HS-27A (cell line): ENCODE data around the gene ABCA2.

ENCODE experiments used
- DNase-seq: peaks from one replicate; pipeline ENCODE4 v3.0.0-alpha.2; 2012; ENCODE audit warnings: low read depth, missing footprints

Gene ABCA2

DNA sequence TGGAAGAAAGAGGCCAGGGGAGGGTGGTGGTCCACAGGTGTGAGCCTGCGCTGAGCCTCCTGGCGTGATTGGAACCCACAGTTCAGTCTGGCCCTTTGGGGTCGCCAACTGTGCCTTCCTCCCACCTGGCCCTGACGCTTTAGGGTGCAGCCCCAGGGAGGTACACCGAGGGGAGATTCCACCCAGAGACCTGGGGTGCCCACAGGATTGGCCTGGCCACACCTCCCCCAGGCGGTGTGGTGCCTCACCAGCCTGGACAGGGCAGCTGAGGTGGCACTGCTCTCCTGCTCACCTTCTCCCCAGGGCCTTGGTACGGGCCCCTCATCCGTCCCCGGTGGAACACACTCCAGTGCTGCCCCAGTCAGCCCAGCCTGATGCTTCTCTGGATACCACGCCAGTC is 30.7 kb downstream of the ABCA2 start:
- DNase-seq = no peak

DNA sequence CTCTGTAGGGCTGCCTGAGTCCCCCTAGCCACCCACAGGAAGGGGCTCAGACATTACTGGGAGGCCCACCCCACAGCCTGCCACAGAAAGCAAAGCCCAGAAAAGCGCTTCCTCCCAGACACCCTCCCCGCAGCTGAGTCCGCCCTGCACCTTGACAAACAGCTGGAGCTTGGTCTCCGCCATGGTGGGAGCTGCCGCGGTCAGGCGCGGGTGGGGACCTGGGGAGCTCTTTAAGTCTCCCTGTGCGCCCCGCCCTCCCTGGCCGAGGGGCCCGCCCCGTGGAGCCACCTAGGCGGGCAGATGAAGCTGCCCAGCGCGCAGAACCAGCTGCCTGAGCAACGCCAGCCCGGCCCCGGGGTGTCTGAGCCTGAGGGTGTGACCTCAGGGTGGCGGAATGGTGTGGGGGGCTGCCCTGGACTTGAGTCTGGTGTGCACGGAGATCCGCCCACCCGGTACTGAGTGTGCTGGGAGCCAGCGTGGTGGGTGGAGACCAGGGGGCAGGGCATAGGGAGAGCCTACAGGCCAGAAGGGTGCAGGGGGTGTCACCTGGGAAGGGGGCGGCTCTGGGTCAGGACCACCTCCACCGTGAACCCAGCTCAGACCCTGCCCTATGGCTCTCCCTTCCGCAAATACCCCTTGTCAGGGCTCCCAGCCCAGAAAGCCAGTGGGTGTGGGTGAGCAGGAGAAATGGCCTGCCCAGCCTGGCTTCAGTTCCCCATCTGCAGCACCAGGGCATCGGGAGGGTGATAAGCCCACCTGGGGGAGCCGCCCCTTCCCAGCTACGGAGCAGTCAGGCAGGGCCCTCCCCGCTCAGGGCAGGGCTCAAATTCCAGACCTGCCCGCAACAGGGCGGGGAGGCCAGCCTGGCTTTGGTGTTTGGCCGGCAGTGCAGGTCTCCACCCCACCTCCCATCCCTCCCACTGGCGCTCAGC is 31.4 kb downstream of the ABCA2 start, which contains the start of gene CLIC3:
Gene CLIC3 (minus strand): TSS at position 208 of the 932 bp plus-strand sequence. CDS start 25 bp downstream, at position 183.
- DNase-seq = no peak

DNA sequence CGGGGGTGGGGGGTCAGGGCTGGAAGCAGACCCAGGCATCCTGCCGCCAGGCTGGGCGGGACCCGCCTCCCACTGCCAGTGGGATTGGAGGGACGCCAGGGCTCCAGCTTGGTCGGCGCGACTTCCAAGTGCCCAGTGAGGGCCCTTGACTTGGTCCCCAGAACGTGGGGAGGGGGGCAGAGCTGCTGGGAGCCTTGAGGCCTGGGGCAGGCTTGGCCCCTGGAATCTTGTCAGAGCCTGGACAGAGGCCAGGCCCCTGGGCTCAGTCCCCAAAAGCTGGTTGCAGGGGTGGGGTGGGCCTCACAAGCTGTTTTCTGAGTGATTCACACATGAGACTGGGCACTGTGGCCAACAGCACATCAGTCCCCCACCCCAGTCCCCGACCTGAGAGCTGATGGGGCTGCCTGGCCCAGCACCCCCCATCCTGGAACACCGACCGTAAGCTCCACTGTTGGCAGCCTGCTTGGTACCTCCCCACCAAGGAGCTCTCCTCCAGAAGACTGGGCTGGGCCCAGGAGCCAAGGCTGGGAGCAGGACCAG is 32.2 kb downstream of the ABCA2 start:
- DNase-seq = no peak

DNA sequence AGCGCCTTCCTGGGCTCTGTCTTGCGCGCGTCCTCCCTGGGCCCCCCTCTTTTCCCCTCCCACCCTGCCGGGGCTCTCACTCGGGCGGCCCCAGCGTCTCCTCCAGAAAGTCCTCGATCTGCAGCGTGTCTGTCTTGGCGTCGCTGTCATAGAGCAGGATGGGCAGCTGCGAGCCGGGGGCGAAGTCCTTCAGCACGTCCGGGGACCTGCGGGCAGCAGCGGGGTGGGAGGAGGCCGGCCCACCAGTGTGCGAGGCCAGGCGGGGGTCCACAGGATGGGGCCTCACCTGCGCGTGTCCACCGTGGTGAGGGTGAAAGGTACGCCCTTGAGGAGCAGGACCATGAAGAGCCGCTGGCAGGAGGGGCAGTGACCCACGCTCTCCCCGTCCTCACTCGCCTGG is 32.7 kb downstream of the ABCA2 start:
- no peak for DNase-seq

DNA sequence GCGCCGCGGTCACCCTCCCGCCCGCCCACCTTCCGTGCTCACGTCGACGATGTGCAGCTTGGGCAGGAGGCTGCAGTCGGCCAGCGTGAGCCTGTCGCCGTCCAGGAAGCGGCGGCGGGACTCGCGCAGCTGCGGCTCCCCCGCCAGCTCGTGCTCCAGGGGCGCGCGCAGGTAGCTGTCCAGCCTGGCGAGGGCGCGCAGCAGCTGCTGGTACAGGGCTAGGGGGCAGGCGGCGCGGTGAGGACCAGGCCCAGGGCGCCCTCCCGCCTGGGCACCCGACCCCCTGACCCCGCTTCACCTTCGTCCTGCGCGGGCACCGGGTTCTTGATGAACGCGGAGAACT is 33.2 kb downstream of the ABCA2 start:
- no peak for DNase-seq

DNA sequence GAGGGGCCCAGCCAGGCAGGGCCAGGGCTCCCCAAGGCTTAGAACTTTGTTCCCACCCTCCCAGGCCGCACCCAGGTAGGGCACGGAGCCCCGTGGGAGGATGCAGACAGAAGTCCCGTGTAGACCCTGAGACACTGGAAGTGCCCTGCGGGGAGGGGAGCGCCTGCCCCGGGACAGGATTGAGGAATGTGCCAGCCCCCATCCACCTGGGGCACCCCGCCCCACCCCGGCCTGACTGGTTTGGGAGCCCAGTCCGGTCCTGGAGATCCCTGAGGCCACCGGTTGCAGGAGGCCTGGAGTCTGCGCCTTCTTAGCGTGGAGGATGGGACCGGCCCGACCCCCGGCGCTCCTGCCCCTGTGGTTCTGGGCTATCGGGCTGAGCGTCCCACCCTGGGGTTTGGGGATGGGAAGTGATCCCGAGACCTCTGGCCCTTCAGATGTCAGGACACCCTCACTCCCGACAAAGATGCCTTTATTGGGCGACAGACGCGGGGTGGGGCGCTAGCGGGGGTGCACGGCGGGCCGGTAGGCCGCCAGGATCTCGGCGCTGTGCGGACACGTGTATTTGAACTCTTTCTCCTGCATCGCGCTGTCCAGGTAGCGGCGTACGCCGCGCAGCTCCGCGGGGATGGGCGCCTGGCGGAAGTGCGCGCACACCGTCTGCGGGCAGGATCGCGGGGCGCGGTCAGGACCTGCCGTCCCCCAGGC is 33.7 kb downstream of the ABCA2 start:
- no peak for DNase-seq

DNA sequence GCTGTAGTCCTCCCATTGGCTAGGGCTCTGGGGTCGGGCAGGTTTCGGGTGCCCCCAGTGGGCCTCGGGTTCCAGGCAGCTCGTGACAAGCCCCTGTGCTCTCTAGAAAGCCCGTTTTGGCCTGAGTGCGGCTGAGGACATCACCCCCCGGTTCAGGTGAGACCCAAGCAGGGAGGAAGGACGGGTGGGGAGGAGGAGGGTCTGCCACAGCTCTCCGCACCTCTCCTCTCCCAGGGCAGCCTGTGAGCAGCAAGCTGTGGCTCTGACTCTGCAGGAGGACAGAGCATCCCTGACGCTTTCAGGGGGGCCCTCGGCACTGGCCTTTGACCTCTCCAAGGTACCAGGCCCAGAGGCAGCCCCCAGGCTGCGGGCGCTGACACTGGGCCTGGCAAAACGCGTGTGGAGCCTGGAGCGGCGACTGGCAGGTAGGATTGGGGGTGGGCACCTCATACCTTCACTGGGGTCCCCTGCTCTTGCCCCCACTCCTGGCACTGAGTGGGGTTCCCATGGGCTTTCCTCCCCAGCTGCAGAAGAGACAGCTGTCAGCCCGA is 35.1 kb downstream of the ABCA2 start:
- no peak for DNase-seq

DNA sequence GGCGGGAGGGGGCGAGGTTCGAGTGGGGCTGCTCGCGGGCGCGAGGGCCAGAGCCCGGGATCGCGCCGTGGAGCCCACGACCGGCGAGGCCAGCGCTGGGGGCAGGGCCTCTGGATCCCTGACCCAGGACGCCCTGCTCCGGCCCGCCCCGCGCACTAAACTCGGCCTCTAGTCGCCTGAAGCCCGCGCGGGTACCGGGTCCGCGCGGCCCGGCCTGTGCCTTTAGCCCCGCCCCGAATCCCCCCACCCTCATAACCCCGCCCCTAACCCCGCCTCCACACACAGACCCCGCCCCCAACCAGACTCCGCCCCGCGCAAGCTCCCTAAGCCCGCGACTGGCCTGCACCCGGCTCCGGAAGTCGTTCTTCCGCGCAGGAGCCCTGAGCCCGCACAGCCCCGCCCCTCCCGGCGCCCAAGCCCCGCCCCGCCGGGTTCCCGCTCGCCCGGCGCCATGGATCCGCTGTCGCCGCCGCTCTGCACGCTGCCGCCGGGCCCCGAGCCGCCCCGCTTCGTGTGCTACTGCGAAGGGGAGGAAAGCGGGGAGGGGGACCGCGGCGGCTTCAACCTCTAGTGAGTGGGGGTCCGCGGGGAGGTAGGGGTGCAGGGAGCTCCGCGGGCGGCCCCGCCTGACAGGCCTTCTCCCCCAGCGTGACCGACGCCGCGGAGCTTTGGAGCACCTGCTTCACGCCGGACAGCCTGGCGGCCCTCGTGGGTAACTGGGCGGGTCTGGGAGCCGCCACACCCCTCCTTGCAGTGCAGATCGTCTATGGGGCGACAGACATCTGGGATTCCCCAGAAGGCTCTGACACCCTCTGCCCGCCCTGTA is 35.8 kb downstream of the ABCA2 start, which contains the start of gene PAXX:
Gene PAXX (plus strand): TSS at position 430 of the 826 bp plus-strand sequence. CDS start 22 bp downstream, at position 452.
- no peak for DNase-seq

DNA sequence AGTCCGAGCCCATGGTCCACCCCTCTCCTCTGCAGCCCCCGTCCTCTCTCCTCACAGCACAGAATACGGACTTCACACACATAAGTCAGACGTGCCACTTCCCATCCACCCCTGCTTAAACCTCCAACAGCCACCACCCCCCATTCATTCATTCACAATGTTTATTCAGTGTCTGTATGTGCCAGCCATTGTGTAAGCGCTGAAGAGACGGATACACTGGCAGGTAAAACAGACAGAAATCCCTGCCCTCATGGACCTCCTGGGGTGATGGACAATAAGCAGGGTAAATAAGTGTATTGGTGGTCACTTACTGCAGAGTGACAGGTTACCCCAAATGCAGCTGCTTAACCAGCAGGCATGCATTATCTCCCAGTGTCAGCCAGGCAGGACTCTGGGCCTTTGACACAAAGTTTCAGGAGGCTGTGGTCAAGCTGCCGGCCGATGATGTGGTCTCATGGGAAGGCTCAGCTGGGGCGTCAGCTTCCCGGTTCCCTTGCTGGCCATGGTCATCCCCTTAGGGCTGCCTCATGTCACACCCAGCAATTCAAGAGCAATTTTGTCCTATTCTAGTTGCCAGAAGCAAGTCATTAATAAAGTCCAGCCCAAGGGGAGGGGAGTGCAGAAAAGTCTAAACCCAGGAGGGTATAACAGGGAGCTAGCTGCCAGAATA is 37.7 kb downstream of the ABCA2 start:
- no peak for DNase-seq

DNA sequence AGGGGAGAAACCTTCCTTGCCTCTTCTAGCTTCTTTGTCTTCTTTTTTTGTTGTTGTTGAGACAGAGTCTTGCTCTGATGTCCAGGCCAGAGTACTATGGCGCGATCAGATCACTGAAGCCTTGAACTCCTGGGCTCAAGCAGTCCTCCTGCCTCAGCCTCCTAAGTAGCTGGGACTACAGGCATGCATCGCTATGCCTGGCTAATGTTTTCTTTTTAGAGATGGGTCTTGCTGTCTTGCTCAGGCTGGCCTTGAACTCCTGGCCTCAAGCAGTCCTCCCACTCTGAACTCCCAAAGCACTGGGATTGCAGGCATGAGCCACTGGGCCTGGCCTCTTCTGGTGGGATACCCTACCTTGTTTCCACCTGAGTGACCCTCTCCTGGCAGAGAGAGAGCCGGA is 39.2 kb downstream of the ABCA2 start:
- no peak for DNase-seq

DNA sequence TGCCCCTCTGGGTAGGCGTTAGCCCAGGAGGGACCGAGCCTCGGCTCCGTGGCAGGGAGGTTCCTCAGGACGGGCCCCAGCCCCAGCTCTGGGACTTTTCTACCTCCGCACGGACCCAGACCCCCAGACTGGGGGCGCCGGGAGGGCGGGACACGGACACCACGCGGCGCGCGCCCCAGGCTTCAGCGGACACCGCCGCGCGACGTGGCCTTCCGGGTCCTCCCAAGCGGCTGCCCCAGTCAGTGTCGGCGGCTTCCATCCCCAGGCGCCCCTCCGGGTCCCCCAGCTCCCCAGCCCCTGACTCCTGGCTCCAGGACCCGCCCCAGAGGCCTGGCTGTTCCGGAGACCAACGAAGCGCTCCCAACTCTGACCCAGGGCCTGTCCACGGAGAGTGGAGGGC is 42.2 kb downstream of the ABCA2 start:
- no peak for DNase-seq

DNA sequence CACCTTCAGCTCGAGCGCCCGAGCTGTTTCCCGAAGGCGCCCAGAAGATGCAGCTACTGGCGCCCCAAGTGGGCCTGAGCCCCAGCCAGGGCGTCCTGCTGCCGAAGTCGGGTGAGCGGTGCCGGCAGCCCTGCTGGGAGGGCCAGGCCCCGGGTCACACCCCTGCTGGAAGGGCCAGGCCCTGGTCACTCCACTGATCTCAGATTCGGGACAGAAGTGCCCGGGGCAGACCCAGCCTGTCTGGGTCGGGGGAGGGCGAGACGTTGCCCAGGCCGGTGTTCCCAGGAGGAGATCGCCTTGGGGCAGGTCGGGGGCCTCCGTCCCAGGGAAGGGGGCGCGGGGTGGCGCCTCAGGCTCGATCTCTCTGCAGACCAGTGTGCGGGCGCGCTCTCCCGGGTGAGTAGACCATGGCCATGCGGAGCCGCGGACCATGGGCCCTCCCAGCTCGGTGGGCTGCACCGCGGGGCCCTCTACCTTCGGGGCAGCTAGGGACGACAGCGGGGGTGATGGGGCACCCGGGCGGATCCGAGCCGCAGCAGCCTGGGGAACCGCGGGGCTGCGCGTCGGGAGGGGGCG is 42.9 kb downstream of the ABCA2 start:
- no peak for DNase-seq

DNA sequence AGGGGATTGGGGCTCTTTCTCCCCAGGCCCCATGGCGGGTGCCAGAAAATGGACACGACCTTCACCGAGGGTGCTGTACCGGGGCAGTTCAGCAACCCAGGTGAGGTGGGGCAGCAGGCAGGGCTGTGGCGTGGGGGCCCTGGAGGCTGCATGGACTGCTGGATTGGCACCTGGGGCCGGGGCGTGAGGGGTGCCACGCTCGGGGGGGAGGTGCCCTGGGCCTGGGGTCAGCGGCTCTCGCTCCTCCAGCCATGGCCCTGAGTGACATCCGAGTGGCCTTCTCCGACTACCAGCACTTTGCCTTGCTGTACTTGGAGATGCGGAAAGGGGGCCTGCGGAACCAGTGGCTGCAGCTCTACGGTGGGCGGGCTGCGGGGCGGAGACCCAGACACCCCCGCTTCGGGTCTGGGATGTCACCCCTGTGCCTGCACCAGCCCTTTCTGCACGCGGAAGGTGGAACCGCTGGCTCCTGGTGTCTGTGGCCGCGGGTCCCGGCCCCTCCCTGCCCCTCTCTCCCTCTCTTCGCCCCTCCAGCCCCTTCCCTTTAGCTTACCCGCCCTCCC is 43.5 kb downstream of the ABCA2 start:
- no peak for DNase-seq

DNA sequence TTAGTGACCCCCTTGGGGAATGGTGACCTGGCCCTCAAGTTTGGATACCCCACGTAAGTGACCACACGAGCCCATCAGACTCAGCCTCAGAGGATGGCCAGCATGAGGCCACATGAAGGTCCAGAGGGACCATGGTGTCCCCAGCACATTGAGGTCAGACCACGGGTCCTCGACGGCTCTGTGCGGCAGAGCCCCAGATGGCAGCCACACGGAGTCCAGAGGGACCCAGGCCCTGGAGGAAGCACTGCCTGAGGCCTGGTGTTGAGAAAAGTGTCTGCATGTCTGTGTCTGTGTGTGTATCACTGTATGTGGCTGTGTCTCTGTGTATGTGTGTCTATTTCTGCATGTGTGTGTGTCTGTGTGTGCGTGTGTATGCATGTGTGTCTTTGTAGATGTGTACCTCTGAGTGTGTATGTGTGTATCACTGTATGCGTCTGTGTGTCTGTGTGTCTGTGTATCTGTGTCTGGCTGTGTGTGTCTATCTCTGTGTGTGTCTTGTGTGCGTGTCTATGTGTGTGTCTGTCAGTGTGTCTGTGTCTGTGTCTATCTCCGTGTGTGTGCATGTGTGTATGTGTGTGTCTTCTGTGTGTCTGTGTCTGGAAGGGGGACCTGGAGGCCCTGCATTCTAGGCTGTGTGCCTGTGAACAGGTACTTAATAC is 44.3 kb downstream of the ABCA2 start:
- no peak for DNase-seq

DNA sequence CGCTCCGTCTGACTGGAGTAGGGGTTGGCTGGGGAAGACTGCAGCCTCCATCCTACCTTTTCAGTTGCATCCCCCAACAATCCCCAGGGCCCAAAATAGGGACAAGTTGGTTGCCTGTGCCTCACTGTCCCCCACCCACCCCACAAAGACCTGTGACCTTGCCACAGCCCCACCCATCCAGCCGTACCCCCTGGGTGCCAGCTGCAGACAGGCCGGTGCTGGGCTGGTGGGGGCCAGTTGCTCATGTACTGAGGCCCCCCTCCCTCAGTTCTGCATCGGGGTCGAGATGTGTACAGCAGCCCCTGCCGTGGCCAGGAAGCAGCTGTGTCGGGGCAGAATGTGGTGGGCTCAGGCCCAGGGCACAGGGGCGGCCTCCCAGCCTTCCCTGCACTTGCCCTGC is 44.9 kb downstream of the ABCA2 start:
- DNase-seq = no peak

DNA sequence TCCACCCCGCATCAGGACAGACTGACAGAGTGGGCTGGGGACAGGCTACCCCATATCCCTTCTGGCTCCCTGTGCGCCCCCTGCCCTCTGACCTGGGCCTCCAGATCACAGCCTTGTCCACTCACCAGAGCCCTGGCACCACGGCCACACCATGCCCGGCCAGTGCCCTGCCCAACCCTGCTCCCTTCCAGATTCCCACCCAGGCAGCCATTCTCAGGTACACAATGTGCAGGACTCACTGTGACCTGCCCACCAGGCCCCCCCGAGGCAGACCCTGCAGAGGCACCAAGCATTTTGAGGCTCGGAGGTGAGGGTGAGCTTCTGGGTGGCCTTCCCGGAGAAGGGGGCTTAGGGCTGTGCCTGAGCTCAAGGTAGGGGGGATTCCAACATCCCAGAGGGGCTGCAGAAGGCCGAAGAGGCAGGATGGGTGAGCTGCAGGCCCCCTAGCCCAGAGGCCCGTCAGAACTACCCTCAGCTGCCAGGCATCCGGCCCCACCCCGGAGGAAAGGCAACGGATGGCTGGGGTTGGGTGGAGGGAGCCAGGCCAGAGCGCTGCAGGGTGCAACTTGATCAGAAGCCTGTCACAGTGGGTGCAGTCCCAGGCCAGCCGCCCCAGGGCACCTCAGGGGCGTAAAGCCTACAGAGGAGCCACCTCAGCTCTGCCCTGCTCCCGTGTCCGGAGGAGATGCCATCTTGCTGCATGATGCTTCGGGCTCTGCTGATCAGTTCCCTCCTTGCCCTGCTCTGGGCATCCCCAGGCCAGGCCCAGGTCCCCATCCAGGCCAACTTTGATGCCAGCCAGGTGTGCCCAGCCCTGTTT is 45.6 kb downstream of the ABCA2 start, which contains the start of gene LCNL1:
Gene LCNL1 (plus strand): TSS at position 762 of the 820 bp plus-strand sequence. CDS start 594 bp downstream, outside the sequence.
- DNase-seq = no peak

DNA sequence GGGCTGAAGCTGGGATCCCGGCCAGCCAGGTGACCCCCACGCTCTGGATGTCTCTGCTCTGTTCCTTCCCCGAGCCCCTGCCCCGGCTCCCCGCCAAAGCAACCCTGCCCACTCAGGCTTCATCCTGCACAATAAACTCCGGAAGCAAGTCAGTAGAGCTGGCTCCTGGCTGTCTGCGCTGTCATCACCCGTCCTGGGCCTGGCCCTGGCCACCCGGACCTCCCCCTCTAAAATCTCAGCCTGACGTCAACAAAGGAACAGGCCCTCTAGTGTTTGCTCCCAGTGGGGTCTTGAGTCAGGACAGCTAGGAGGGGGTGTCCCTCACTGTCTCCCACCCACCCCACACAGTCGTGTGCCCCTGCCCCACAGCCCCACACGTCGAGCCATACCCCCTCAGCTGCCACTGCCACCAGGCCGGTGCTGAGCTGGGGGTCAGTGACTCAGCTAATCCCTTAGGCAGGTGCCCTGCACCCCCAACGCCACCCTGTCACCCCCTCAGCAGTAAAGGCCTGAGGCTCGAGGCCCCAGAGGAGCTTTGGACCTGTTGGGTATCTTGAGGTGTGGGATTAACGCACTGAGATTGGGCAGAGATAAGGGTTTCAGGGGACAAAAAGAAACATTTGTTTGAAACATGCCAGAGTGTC is 46.3 kb downstream of the ABCA2 start:
- DNase-seq = no peak
